GM18507 (cell line): Measurements from ENCODE around the gene RHBDD1.

Experiments used
- DNase-seq: peaks from one replicate; pipeline ENCODE4 v3.0.0; 2011; ENCODE audit warnings: low read depth; ENCODE audit not compliant: insufficient read length; ENCODE audit errors: extremely low spot score
- FAIRE-seq: peaks from 2 replicates; lab custom pipeline; 2011; peaks lifted over from hg19 to GRCh38; lab: Jason Lieb, UNC

RHBDD1 gene

DNA sequence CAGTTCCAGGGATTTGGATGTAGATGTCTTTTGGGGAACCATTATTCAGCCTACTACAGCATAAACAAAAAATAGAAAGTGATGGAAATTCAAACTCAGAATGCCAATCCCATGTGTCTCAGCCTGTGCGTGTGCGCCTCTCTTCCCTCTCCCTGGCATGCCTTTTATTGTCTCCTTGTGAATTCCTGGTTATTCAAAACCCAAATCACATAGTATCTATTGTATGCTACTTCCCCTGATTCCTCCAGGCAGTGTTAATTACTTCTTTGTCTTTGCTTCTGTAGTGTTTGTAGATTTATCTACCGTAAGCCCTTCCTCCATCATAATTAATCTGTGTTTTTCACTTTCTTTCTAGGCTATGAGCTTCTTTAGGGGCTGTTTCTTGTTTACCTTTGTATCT is 38.9 kb downstream of the RHBDD1 start:
- FAIRE-seq (peak; percentile 12), DNase-seq (no peak)

DNA sequence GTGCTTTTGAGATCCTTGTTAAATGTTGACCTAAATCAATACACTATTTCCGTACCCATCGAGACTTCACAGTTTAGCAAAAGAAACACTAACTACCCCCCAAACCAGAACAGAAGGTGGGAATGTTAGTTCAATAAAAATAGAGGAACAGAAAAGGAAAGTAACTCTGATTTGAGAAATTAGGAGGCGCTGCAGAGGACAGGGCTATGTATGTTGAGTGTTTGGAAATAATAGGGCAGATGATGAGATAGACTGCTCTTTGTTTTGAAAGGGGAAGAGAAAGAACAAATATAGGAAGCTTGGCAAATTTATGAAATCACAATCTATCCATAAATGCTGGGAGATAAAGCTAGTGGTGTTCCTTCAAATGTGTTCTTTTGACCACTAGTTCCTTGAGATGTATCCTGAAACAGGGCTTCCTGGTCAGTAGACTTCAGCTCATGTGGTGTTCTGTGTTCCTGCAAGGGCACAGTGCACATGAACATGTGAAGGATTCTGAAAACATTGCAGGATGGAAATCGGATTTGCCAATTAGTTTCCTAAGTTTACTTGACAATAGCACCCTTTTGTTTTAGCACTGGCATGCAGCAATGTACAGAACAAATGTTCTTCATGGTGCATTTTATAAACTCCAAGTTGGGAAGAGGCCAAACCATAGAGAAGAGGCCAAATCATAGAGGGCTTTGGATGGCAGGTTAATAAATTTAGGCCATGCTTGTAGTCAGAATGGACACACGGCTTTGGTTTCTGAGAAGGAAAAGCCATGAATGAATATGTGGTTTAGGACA is 39.8 kb downstream of the RHBDD1 start:
- FAIRE-seq, result peak; percentile 15
- DNase-seq, result no peak

DNA sequence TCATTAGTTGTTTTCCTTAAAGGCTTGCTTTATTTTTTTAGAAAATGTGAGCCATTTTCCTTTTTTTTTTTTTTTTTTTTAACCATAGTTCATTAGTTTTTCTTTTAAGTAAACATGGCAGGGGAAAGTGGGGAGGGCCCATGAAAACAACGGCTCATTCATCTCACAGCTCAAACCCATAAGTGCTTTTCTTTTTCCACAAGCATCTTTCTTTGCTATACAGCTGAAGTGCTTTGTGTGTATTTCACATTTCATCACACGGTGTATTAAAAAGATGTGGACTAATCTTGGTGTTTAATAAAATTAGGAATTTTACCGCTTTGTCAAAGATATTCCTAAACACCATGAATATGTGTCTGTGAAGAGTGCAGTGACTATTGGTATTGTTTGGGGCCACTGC is 41.6 kb downstream of the RHBDD1 start:
- no peak for FAIRE-seq

DNA sequence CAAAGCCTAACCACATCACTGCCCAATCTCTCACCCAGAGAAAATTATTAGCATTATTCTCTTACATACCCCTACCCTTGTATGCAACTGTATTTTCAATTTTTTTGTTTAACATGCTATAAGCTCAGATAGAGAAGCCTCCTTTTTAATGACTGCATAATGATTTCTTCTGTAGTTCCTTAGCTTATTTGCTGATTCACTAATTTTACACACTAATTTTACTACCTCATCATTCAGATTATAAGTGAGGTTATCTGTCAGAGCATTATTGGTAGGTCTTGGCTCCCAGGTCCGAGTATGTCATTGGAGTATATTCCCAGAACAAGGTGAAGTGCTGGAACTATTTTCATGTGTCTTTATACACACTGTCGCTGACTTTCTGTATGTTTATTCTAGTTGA is 45.4 kb downstream of the RHBDD1 start:
- FAIRE-seq (no peak), DNase-seq (no peak)

More for the DNA sequence above, 41.6 kb downstream of the RHBDD1 start:
- no peak for DNase-seq

DNA sequence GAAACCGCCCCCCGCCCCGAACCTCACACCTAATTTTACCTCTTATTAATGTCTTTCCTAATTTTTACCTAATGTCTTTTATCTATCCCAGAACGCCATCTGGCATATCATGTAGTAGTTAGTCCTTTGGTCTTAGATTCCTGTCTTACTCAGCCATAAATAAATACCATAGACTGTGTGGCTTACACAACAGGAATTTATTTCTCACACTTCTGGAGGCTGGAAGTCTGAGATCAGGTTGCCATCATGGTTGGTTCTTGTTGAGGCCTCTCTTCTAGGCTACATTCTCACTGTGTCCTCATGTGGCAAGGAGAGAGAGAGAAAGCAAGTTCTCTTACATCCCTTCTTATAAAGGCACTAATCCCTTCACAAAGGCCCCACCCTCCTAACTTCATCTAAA is 46.8 kb downstream of the RHBDD1 start:
- DNase-seq (no peak), FAIRE-seq (no peak)

DNA sequence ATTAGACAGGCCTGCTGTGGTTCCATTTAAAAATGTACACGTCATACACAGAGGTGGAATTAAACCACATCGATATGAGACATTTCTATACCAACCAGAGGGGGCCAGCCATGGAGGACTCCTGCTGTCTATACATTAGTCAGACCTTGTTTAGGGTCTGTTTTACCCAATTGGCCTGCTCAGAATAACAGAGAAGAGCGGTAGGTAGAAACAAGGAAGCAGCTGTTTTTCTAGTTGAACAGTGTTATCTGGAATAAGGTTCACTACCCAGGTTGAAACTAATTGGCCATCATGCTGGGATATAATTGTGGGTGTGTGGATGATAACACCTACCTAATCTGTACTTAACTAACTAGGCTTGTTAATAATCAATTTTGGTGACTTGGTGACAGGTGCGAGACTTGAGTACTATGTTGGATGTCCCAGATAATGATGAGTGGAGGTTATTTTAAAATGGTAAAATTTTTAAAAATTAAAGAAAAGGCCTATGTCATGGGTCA is 47.5 kb downstream of the RHBDD1 start:
- FAIRE-seq, result no peak
- DNase-seq, result no peak

DNA sequence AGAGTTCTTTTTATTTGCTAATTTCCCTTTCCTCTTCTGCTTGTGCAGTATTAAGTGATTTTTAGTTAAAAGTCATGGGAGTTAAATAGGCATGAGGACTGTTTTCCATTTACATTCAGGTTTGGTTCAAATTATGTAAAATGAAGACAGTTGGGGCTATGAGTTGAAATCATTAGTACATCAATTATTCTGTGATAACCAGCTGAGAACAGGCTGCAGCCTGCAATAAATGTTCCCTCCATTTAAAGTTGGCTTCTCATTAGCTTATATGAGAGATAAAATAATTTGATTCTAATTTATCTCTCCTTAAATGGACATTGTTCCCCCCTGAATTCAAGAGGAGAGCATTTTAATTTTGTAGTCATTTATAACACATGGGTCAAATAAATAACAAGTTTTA is 48.3 kb downstream of the RHBDD1 start:
- DNase-seq (no peak), FAIRE-seq (no peak)

DNA sequence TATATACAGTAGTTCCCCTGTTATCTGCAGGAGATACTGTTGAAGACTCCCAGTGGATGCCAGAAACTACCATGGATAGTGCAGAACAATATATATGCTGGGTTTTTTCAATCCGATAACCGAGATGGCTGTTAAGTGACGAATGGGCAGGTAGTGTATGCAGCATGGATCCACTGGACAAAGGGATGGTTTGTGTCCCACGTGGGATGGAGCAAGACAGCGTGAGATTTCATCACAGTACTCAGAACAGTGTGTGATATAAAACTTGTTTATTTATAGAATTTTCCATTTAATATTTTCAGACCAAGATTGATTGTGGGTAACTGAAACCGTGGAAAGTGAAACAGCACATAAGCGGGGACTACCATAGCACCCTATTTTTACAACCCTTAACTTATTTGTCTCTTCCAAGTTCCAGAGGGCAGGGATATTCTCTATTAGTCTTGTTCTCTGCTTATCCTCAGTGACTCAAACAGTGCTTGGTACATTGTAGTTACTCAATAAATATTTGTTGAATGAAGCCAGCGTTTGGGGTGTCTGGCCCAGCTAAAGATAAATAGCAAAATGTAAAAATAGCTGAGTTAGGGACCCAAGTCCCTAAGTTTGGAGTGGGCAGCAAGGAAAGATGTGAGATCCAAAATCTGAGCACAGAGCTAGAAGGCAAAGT is 50.0 kb downstream of the RHBDD1 start:
- DNase-seq (no peak), FAIRE-seq (no peak)

DNA sequence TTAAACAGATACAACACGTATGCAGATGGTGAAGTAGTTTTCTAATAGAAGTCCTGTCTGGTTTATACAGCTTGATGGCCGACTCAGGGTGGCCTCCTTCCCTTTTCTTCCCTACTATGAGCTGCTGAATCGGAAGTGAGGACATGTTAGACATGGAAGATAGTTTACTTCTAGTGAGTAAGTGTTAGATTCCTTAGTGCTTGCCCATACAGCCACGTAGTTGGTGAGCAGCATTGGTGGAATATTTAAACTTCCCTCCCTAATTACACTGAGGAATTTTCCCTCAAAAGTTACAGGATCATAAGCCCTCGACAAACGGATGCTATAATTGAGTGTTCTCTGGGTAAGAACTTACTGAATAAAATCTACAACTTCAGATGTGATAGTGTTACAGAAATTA is 52.1 kb downstream of the RHBDD1 start:
- DNase-seq (no peak), FAIRE-seq (no peak)

DNA sequence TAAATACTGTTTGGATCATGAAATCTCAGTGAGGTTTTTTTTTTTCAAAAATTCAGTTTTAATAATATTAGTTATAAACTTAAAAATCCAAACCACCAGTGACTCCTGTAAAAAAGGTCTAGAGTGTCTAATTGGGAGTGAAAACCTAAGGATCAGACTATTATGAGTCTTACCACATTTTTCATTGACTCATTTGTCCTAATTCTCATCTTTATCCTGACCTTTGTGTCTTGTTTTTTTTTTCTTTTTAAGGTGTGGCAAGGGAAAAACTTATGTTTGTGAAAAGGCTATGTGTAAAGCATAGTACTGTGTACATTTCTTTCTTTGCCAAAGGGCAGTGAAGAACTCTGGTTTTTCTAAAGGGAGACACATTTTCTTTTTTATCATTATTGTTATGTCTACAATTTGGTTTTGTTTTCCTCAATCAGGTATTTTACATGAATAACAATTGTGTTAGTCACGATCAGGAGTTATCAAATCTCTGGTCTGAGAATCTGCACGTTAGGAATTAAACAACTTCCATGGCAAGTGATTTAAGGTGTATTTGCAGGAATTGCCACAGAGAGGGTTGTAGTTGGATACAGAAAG is 52.6 kb downstream of the RHBDD1 start:
- DNase-seq (no peak), FAIRE-seq (no peak)

DNA sequence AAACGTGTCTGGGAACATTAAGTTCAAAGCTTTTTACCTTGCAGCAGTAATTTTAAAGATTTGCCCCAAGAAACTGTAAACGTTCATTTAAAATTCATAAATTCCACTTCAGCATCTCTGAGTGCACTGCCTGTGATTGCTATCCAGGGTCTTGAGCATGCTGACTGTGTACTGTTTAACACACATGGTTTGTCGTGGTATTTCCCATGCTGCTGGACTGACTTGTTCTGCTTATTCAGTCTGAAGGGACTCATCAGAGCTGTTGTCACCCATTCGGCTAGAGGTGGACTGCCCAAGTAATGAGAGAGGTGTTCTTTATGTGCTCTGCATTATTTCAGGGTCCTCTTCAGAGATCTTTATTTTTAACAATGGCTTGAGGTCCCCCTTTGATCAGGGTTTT is 53.1 kb downstream of the RHBDD1 start:
- FAIRE-seq (no peak), DNase-seq (no peak)

DNA sequence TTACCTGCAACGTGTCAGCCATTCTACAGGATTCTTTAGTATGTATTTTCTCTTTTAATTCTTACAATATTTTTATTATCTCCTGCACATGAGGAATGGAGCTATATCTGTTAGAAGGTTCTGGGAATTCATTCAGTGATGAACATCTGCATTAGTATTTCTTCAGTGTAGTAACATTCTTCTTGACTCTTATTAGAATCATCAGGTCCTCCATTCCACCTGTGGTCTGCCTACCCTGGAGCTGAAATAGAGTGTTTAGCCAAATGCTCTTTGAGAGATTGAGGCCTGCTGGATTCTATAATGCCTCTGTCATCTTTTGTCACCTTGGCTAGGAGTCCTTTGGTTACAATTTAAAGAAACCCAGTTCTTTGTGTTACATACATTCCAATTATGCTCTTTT is 54.4 kb downstream of the RHBDD1 start:
- no peak for FAIRE-seq
- DNase-seq, result no peak

DNA sequence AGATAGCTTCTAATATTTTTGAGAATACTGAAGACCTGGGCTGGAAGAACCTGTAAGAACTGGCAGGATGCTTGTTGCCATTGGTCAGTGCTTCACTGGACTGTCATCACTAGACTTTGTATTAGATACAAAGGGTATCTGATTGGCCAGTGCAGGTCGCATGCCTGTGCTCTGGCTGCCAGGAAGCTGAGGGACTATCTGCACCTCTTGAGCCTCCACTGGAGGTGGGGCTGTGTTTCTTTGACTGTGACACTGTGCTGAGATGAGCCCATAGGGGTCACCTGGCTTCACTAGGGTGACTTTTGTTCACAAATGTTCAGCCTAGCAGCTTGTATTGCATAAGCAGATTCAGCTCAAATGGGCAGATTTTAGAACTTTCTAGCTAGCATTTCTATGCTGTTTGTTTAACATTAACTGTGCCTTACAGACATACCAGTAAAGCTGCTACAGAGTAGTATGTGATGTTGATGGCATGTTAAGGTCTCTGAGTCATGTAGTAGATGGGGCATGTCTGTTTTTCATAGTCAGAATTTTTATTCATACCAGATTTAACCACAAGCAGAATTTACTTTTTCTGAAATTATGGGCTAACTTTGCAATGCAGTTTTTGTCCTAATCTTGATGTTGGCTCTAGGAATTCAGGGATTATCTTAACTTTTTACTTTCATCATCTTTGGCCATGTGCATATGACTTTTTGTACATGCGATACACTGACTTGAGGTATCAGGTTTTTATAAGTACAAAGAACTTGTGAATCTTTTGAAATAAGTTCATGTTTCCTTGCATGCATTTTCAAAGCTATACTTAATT is 56.1 kb downstream of the RHBDD1 start:
- FAIRE-seq, result no peak
- no peak for DNase-seq

DNA sequence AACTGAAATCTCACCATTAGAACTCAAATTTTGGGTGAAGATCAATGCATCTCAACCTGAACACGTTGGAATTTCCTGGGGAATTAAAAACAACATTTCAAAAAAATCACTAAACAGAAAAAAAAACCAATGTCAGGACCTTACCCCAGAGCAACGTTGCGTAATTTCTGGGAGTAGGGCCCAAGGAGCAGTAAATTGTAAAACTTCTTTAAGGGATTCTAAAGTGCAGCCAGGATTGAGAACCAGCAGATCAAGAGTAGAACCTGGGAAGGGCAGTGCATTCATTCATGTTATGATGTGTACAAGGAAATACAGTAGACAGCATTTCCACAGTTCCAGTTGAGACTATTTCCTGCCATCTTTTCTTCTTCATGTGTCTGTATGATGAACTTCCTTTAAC is 56.9 kb downstream of the RHBDD1 start:
- no peak for DNase-seq
- FAIRE-seq, result no peak

DNA sequence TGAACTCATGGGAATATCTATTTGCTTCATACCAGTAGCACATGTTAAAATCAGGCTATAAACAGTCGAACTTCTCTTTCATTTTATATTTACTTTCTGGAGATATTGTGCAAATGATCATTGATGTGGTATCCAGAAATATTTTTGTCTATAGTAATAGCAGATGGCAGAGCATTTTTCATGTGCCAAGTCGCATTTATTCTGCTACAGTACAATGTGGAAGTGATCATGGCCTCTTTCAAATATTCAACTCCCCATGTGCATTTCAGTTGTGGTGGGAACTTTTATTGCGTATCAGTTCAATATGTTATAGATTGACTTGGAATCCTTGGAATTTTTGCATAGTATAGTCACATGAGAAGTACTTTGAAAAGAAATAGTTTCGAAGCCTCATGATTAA is 57.4 kb downstream of the RHBDD1 start:
- no peak for FAIRE-seq
- DNase-seq, result no peak

DNA sequence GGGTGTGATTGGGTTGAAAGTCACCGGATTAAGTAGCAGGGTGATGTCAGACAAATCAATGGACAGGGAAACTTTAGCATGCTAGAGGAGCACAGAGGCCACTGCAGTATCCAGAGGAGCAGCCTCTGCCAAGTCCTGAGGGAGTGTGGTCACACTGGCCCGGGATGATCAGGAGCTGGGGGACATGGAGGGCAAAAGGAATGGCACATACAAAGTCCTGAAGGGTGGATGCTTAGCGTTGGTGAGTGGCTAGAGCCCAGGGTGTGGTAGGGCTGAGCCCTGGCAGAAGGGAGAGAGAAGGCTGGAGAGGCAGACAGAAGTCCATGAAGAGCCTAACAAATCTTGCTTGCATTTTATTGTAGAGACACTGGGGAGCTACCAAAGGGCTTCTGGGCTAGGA is 58.9 kb downstream of the RHBDD1 start:
- FAIRE-seq, result no peak
- no peak for DNase-seq

DNA sequence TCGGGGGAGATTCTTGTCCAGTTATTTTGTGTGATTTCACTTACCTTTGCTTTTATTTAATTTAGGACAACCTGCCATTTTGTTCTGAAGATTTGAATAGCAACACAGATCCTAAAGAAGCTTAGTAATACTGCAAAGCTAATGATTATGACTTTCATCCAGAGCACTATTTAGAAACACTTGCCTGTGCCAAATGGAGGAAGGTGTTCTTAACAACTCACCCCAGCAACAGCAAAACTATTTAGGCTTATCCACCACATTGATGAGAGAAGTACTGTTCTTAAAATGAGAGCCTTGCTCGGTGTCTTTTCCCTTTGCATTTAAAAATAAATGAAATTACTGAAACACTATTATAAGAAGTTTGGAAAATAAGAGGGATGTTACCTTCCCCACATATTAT is 59.7 kb downstream of the RHBDD1 start:
- FAIRE-seq (no peak), DNase-seq (no peak)

DNA sequence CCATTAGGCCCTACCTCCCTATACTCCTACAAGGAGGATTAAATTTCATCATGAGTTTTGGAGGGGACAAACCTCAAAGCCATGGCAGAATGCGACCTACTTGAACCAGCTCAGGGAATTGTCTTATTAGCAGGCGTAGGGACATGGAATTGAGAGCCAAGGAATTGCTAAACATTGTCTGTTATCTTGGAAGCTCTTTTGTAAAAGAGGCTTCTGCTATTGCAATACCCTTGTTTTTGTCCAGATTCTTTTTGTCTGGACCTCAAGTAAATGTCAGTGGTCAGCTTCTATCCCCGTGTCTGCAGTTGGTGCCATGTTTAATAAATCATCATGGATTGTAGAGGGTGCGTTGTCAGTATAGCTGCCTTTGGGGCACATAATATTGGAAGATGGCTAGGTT is 62.3 kb downstream of the RHBDD1 start:
- no peak for DNase-seq
- FAIRE-seq, result no peak

DNA sequence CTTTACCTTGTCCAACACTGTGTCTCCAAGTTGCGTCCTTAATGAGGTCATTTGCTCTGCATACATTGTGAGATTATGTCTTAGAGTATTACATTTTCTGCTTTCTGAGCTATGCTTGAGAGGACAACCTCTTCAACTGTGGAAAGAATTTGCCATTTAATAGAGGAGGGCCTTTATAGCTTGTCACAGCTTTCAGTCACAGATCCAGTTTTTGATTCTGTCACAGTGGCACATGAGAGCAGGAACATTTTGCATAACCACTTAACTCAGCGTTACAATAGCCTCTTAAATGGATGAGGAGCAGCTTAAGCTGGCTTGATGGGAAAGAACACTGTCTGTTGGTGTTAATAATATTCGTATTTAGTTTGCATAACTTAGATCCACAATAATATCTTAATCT is 63.0 kb downstream of the RHBDD1 start:
- no peak for DNase-seq
- FAIRE-seq, result no peak
